ENCODE measurements around the gene GIMAP4. TPM values are rescaled to one million over a fixed set of nuclear protein-coding genes. Genes with fewer than 3 reads are reported as not detected.

GIMAP4 gene
- polyA plus RNA-seq, 3 donors, result 9.4 to 47.3 (median 31.1) TPM

GRCh38 chr7:150620617-150621371 is 53.6 kb downstream of the GIMAP4 start:
- no peak overlapping the region for H3K27ac ChIP-seq (ENCODE audit: low read depth, low read length)
- 67 to 80% (median 75%) methylated on average over 3 of the region's 3 CpGs for WGBS, 3 donors

DNA sequence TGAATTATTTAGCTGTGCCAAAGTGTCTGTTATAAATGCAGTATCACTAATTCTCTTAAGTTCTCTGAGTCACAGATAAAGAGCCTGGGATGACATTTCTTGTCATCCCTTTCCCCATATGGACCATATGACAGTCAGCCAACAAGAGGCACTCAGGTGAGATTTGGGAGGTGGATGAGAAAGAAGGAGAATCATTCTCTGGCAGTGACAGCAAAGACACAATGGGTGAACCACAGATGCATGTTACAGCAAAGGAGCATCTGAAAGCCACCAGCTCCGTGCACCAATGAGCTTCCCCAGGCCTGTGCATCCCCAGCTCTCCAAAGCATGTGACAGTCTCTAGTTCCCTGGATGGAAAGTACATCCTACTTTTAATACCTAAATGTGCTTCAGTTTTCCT is 54.2 kb downstream of the GIMAP4 start:
- 64 to 88% (median 83%) methylated on average over 1 of the region's 1 CpG for WGBS, 3 donors

More for the DNA sequence above, 54.2 kb downstream of the GIMAP4 start:
- H3K27ac ChIP-seq (ENCODE audit: low read depth, low read length), result no peak overlapping the region

Other genes starting within 250 kb of the GIMAP4 start
- 10 to 100 TPM in 1 of 3 donors, 1 to 10 TPM in 2; 1.3 to 12.1 (median 8.6) TPM for gene LRRC61, start 244.0 kb upstream of the GIMAP4 start, polyA plus RNA-seq
- 1 to 10 TPM; 2.0 to 8.4 (median 3.5) TPM for gene ACTR3C, start 243.8 kb upstream of the GIMAP4 start, polyA plus RNA-seq
- gene RARRES2, start 225.8 kb upstream of the GIMAP4 start, polyA plus RNA-seq, result 100 to 1,000 TPM; 206 to 478 (median 353) TPM
- 10 to 100 TPM; 23.1 to 64.3 (median 59.3) TPM for gene REPIN1, start 198.6 kb upstream of the GIMAP4 start, polyA plus RNA-seq
- gene ZNF775, start 188.1 kb upstream of the GIMAP4 start, polyA plus RNA-seq, result 1 to 10 TPM; 1.1 to 2.8 (median 1.5) TPM
- 10 to 100 TPM in 2 of 3 donors, 1 to 10 TPM in 1; 3.6 to 12.7 (median 12.1) TPM for gene GIMAP8, start 116.8 kb upstream of the GIMAP4 start, polyA plus RNA-seq
- 10 to 100 TPM in 2 of 3 donors, 1 to 10 TPM in 1; 9.3 to 47.2 (median 43.4) TPM for gene GIMAP7, start 52.5 kb upstream of the GIMAP4 start, polyA plus RNA-seq
- 10 to 100 TPM in 2 of 3 donors, 1 to 10 TPM in 1; 7.5 to 33.4 (median 23.2) TPM for gene GIMAP6, start 65.0 kb downstream of the GIMAP4 start, polyA plus RNA-seq
- 1 to 10 TPM; 2.5 to 8.3 (median 5.9) TPM for gene GIMAP2, start 118.3 kb downstream of the GIMAP4 start, polyA plus RNA-seq
- 10 to 100 TPM in 1 of 3 donors, 1 to 10 TPM in 2; 1.9 to 10.1 (median 6.9) TPM for gene GIMAP1, start 149.2 kb downstream of the GIMAP4 start, polyA plus RNA-seq
- 10 to 100 TPM in 2 of 3 donors, 1 to 10 TPM in 1; 7.2 to 42.8 (median 40.2) TPM for gene GIMAP5, start 170.0 kb downstream of the GIMAP4 start, polyA plus RNA-seq
- 10 to 100 TPM in 2 of 3 donors, 1 to 10 TPM in 1; 9.1 to 56.5 (median 43.7) TPM for gene TMEM176B, start 233.0 kb downstream of the GIMAP4 start, polyA plus RNA-seq
- gene TMEM176A, start 233.4 kb downstream of the GIMAP4 start, polyA plus RNA-seq, result 10 to 100 TPM in 2 of 3 donors, 1 to 10 TPM in 1; 5.8 to 60.4 (median 36.7) TPM